ENCODE measurements around the gene CBLN4. TPM values are rescaled to one million over a fixed set of nuclear protein-coding genes. Genes with fewer than 3 reads are reported as not detected.

CBLN4 gene
- total and polyA plus RNA-seq, 2 of the 4 experiments (the other 2 are of a cell fraction) = not detected

- no peak overlapping the region for H4K91ac ChIP-seq (ENCODE audit: insufficient read depth, low read depth, low read length)
- H3K4me3 ChIP-seq (ENCODE audit: insufficient read depth, low read depth, low read length) = no peak overlapping the region
- no peaks in the 10 kb centered on the region for H4K20me1 ChIP-seq (ENCODE audit: insufficient read depth, low read length)
- H2AK9ac ChIP-seq (replicated peaks; ENCODE audit: low read depth, low read length, poor library complexity) = no peak overlapping the region
- in situ Hi-C loops (cut with MboI; ENCODE audit: low sequenced_read_pairs) (no loop called here), dilution Hi-C loops (cut with HindIII; ENCODE audit: low sequenced_read_pairs, unreplicated experiment) (no loop called here), intact Hi-C loops (cut with micrococcal nuclease) (no loop called here)
- no peak for TF ChIP-seq NFE2L2 (IDR thresholded peaks at IDR 0.05; ENCODE audit: low read depth, low read length)
- TF ChIP-seq CHD1 (IDR thresholded peaks at IDR 0.05; ENCODE audit: low read depth, low read length) = no peak
- no peak for TF ChIP-seq MAZ (IDR thresholded peaks at IDR 0.05; ENCODE audit: borderline replicate concordance, low read depth, low read length)
- no peak for TF ChIP-seq MXI1 (IDR thresholded peaks at IDR 0.05; ENCODE audit: borderline replicate concordance, low read depth, low read length)
- TF ChIP-seq USF2 (IDR thresholded peaks at IDR 0.05; ENCODE audit: low read depth, low read length) = no peak
- ChIA-PET POLR2A (ENCODE audit: unreplicated experiment) (no interaction called here), CTCF (no interaction called here)
- H4K8ac ChIP-seq (ENCODE audit: low read depth in 2 of 2, low read length in 2 of 2) = no peak overlapping the region
- H3K79me1 ChIP-seq (ENCODE audit: low read depth in 1 of 2, low read length in 2 of 2) = no peaks in the 10 kb centered on the region
- no peak overlapping the region for H3K27ac ChIP-seq (ENCODE audit: insufficient read depth, low read length)
- peaks cover 17% of the 10 kb centered on the region for H3K9me3 ChIP-seq (ENCODE audit: control insufficient read depth, insufficient read depth, low read length)
- no peak overlapping the region for H3K4ac ChIP-seq (ENCODE audit: low read depth, low read length)
- no peak overlapping the region for H3K23ac ChIP-seq (ENCODE audit: low read depth, low read length)
- H2BK120ac ChIP-seq (ENCODE audit: low read depth, low read length) = no peak overlapping the region
- no TSS peak for BruUV-seq (replicated peaks)
- no peak overlapping the region for H2AK5ac ChIP-seq (ENCODE audit: low read depth, low read length)
- WGBS, 2 experiments (ENCODE audit: extremely low coverage in 2 of 2, insufficient read length in 1 of 2) = no CpG with 5 or more reads among the region's 2 CpGs
- ATAC-seq (ENCODE audit: low read depth) (no peak), DNase-seq (no peak)
- no peak overlapping the region for H2AFZ ChIP-seq (replicated peaks; ENCODE audit: low read length, poor library complexity)
- no peaks in the 10 kb centered on the region for H3K9me1 ChIP-seq (ENCODE audit: insufficient read depth, low read length)
- H3K56ac ChIP-seq (ENCODE audit: extremely low read depth, insufficient read depth, low read length) = no peak overlapping the region
- H3K4me1 ChIP-seq (ENCODE audit: control insufficient read depth, insufficient read depth, low read length) = no peaks in the 10 kb centered on the region
- H2BK15ac ChIP-seq (ENCODE audit: low read depth, low read length) = no peak overlapping the region
- no peak overlapping the region for H3K14ac ChIP-seq (replicated peaks; ENCODE audit: low read depth, low read length)
- no peak overlapping the region for H4K5ac ChIP-seq (ENCODE audit: low read depth, low read length)
- H3K36me3 ChIP-seq (ENCODE audit: control insufficient read depth, insufficient read depth, low read length) = no peaks in the 10 kb centered on the region
- H3K27me3 ChIP-seq (ENCODE audit: control insufficient read depth, insufficient read depth, low read length) = no peaks in the 10 kb centered on the region
- H3K9ac ChIP-seq (ENCODE audit: low read depth, low read length) = no peak overlapping the region
- no peak overlapping the region for H3K4me2 ChIP-seq (ENCODE audit: low read depth, low read length)
- H3K18ac ChIP-seq (ENCODE audit: low read depth, low read length) = no peak overlapping the region
- H2BK20ac ChIP-seq (ENCODE audit: low read depth, low read length) = no peak overlapping the region
- no peak overlapping the region for H2BK5ac ChIP-seq (ENCODE audit: low read depth, low read length, poor library complexity, severe bottlenecking)
These were observed 12.2 kb upstream of the CBLN4 start for GRCh38 chr20:56017560-56017959.

Data from IMR-90 (cell line).